Peyer's patch (tissue), 4 donors: ENCODE measurements around the gene KCNK4. TPM values are rescaled to one million over a fixed set of nuclear protein-coding genes. Genes with fewer than 3 reads are reported as not detected.

Experiments used
- DNase-seq, 3 donors: peaks; one replicate each; pipeline ENCODE4 v3.0.0-alpha.2; 2017 to 2019
- H3K27ac ChIP-seq, 4 donors: fragments of 200-600 bp; sonication (generic); one replicate each; pipeline ENCODE4 v1.5.1; 2016 to 2019
- H3K27me3 ChIP-seq, 2 donors: fragments of 200-600 bp; sonication (generic); one replicate each; pipeline ENCODE4 v1.5.1; 2019
- H3K36me3 ChIP-seq, 3 donors: fragments of 200-600 bp; sonication (generic); one replicate each; pipeline ENCODE4 v1.5.1; 2016 to 2019
- H3K4me1 ChIP-seq, 4 donors: fragments of 200-600 bp; sonication (generic); one replicate each; pipeline ENCODE4 v1.5.1; 2016 to 2019
- H3K4me3 ChIP-seq, 4 donors: fragments of 200-600 bp; sonication (generic); 1 replicate in 3 of 4; 2 replicates in 1 of 4; pipeline ENCODE4 v1.5.1; 2016 to 2019; ENCODE audit warnings: mild to moderate bottlenecking in 1 of 4
- H3K9me3 ChIP-seq, 4 donors: fragments of 200-600 bp; sonication (generic); one replicate each; pipeline ENCODE4 v1.5.1; 2016 to 2019; ENCODE audit warnings: mild to moderate bottlenecking in 1 of 4
- POLR2A ChIP-seq, 2 donors: fragments of 450-650 bp; IDR thresholded peaks; one replicate each; pipeline ENCODE4 v1.5.1; 2017; ENCODE audit warnings: antibody characterized with exemption in 2 of 2, mild to moderate bottlenecking in 2 of 2, moderate library complexity in 2 of 2
- small RNA-seq, 2 donors: library from RNA; depleted of rRNA; stranded (forward); fragments of <200 nt; gene quantifications; one replicate each; pipeline ENCODE3, GENCODE V24; 2016
- total RNA-seq, 4 donors: library from RNA; depleted of rRNA; stranded (reverse); fragments of >200 nt; gene quantifications; one replicate each; pipeline ENCODE4 v1.1.0, GENCODE V29; 2016
- TF ChIP-seq, protein P1 (sequence below), 6 experiments: fragments of 450-650 bp in 4 of 6; fragments of 200-600 bp in 2 of 6; sonication (generic) in 1 of 6; IDR thresholded peaks; one replicate each; pipeline ENCODE4 v1.5.1; 2017 to 2019; ENCODE audit warnings: antibody characterized with exemption in 6 of 6, mild to moderate bottlenecking in 3 of 6, moderate library complexity in 1 of 6

KCNK4 gene
- total RNA-seq, 4 donors from 2014 or later, result not detected

DNA sequence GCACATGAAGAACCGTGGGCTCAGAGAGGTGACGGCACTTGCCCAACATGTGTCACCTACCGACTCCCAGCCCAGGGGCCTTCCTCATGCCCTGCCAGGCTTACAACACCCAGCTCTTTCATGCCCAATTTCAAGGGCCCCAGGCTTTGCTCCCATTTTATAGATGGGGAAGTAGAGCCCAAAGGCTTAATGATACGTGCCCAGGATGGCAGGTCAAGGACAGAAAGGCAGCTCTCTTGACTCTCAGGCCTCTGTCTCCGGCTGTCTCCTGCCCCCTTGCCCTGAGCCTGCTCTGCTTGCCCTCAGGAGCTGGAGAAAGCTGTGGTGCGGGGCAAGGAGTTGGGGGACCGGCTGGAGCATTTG is 57.9 kb downstream of the KCNK4 start:
- Histone ChIP-seq H3K36me3 (no peaks in the 10 kb centered on the region), H3K4me1 (no peaks in the 10 kb centered on the region), H3K4me3 (no peak overlapping the region), H3K9me3 (no peaks in the 10 kb centered on the region), H3K27ac (no peak overlapping the region), H3K27me3 (no peaks in the 10 kb centered on the region)
- TF ChIP-seq, protein P1, sequence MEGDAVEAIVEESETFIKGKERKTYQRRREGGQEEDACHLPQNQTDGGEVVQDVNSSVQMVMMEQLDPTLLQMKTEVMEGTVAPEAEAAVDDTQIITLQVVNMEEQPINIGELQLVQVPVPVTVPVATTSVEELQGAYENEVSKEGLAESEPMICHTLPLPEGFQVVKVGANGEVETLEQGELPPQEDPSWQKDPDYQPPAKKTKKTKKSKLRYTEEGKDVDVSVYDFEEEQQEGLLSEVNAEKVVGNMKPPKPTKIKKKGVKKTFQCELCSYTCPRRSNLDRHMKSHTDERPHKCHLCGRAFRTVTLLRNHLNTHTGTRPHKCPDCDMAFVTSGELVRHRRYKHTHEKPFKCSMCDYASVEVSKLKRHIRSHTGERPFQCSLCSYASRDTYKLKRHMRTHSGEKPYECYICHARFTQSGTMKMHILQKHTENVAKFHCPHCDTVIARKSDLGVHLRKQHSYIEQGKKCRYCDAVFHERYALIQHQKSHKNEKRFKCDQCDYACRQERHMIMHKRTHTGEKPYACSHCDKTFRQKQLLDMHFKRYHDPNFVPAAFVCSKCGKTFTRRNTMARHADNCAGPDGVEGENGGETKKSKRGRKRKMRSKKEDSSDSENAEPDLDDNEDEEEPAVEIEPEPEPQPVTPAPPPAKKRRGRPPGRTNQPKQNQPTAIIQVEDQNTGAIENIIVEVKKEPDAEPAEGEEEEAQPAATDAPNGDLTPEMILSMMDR (IDR thresholded peaks at IDR 0.05), result no peak
- no peak for TF ChIP-seq POLR2A (IDR thresholded peaks at IDR 0.05)
- no peak for DNase-seq

DNA sequence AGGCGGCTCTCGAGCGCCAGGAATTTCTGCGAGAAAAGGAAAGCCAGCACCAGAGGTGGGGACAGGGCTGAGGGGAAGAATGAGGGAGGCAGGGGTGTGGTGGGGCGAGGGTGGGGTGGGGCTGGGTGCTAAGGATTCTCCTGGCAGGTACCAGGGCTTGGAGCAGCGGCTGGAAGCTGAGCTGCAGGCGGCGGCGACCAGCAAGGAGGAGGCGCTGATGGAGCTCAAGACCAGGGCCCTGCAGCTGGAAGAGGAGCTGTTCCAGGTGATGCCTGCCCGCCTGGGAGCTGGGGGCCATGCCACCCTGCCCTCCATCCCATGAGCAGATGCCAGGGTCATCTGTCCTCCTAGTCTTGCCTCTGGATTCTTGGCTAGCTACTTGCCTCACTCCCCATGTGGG is 58.3 kb downstream of the KCNK4 start:
- TF ChIP-seq POLR2A (IDR thresholded peaks at IDR 0.05), result no peak
- TF ChIP-seq, protein P1 (IDR thresholded peaks at IDR 0.05), result no peak
- DNase-seq, result no peak

More for the DNA sequence above, 58.3 kb downstream of the KCNK4 start:
- Histone ChIP-seq H3K4me3 (no peak overlapping the region), H3K9me3 (no peaks in the 10 kb centered on the region), H3K4me1 (no peaks in the 10 kb centered on the region), H3K27me3 (no peaks in the 10 kb centered on the region), H3K27ac (no peak overlapping the region), H3K36me3 (no peaks in the 10 kb centered on the region)

Small RNA genes within 50 kb of the gene (small RNA-seq; reads per million reads assigned to genes)
- gene MIR7155 (0.45 to 0.47 reads per million in 2 donors), gene RF00019 (0 reads per million in 2 donors)

Other genes starting within 250 kb of the KCNK4 start
- 10 to 100 TPM; 17.1 to 30.0 (median 29.3) TPM for gene MACROD1, start 125.2 kb upstream of the KCNK4 start, total RNA-seq
- gene STIP1, start 105.1 kb upstream of the KCNK4 start, total RNA-seq, result 100 to 1,000 TPM in 1 of 4 donors, 10 to 100 TPM in 3; 50.3 to 106 (median 67.0) TPM
- gene FERMT3, start 84.6 kb upstream of the KCNK4 start, total RNA-seq, result 10 to 100 TPM; 15.1 to 94.1 (median 23.2) TPM
- gene TRPT1, start 65.1 kb upstream of the KCNK4 start, total RNA-seq, result 10 to 100 TPM; 82.5 to 90.2 (median 87.4) TPM
- 100 to 1,000 TPM; 145 to 190 (median 156) TPM for gene NUDT22, start 65.0 kb upstream of the KCNK4 start, total RNA-seq
- 10 to 100 TPM; 42.9 to 95.0 (median 80.3) TPM for gene DNAJC4, start 60.8 kb upstream of the KCNK4 start, total RNA-seq
- gene VEGFB, start 56.7 kb upstream of the KCNK4 start, total RNA-seq, result 10 to 100 TPM; 21.7 to 66.8 (median 42.5) TPM
- 100 to 1,000 TPM in 1 of 4 donors, 10 to 100 TPM in 3; 46.2 to 101 (median 94.0) TPM for gene FKBP2, start 50.2 kb upstream of the KCNK4 start, total RNA-seq
- 100 to 1,000 TPM in 1 of 4 donors, 10 to 100 TPM in 3; 78.7 to 101 (median 99.0) TPM for gene PPP1R14B, start 44.4 kb upstream of the KCNK4 start, total RNA-seq
- 100 to 1,000 TPM; 196 to 453 (median 359) TPM for gene PLCB3, start 39.8 kb upstream of the KCNK4 start, total RNA-seq
- gene BAD, start 6.6 kb upstream of the KCNK4 start, total RNA-seq, result 10 to 100 TPM; 57.4 to 91.8 (median 63.7) TPM
- gene GPR137, start 5.5 kb upstream of the KCNK4 start, total RNA-seq, result 10 to 100 TPM in 3 of 4 donors, 1 to 10 TPM in 1; 5.8 to 49.7 (median 26.3) TPM
- 1 to 10 TPM in 1 of 4 donors, not detected in 3; 9.9 TPM for gene CATSPERZ, start 9.1 kb downstream of the KCNK4 start, total RNA-seq
- gene ESRRA, start 14.2 kb downstream of the KCNK4 start, total RNA-seq, result 100 to 1,000 TPM; 151 to 460 (median 341) TPM
- 100 to 1,000 TPM in 1 of 4 donors, 10 to 100 TPM in 3; 55.3 to 163 (median 63.1) TPM for gene TRMT112, start 26.3 kb downstream of the KCNK4 start, total RNA-seq
- gene PRDX5, start 26.8 kb downstream of the KCNK4 start, total RNA-seq, result 100 to 1,000 TPM; 202 to 345 (median 268) TPM
- 10 to 100 TPM; 31.7 to 99.0 (median 43.9) TPM for gene CCDC88B, start 48.9 kb downstream of the KCNK4 start, total RNA-seq
- 10 to 100 TPM; 27.8 to 95.7 (median 40.1) TPM for gene RPS6KA4, start 67.9 kb downstream of the KCNK4 start, total RNA-seq